Osteocyte (in vitro differentiated cells): ENCODE data around the gene CALM3. TPM values are rescaled to one million over a fixed set of nuclear protein-coding genes. Genes with fewer than 3 reads are reported as not detected.

Experiments used
- DNase-seq: peaks from one replicate; pipeline ENCODE4 v3.0.0; 2021; ENCODE audit warnings: mixed read lengths; ENCODE audit not compliant: unreplicated experiment; ENCODE audit errors: extremely low spot score
- H3K27ac Mint-ChIP-seq: one replicate; pipeline ENCODE4 v1.8.0; 2021; ENCODE audit warnings: mild to moderate bottlenecking, mixed read lengths; ENCODE audit not compliant: unreplicated experiment
- H3K27me3 Mint-ChIP-seq: one replicate; pipeline ENCODE4 v1.8.0; 2021; ENCODE audit warnings: mixed read lengths; ENCODE audit not compliant: unreplicated experiment
- H3K36me3 Mint-ChIP-seq: one replicate; pipeline ENCODE4 v1.8.0; 2021; ENCODE audit warnings: mixed read lengths; ENCODE audit not compliant: unreplicated experiment
- H3K4me1 Mint-ChIP-seq: one replicate; pipeline ENCODE4 v1.8.0; 2021; ENCODE audit warnings: mixed read lengths; ENCODE audit not compliant: unreplicated experiment
- H3K4me3 Mint-ChIP-seq: one replicate; pipeline ENCODE4 v1.8.0; 2021; ENCODE audit warnings: mild to moderate bottlenecking, moderate library complexity, mixed read lengths; ENCODE audit not compliant: unreplicated experiment
- H3K9me3 Mint-ChIP-seq: one replicate; pipeline ENCODE4 v1.8.0; 2021; ENCODE audit warnings: mixed read lengths; ENCODE audit not compliant: unreplicated experiment
- total RNA-seq: library from RNA; stranded (reverse); gene quantifications from 2 replicates; pipeline ENCODE4 v1.2.1, GENCODE V29; 2021
- TF ChIP-seq, protein P1 (sequence below): fragments of 200-600 bp; sonication (generic); IDR thresholded peaks from 2 replicates; pipeline ENCODE4 v1.5.0; 2021; ENCODE audit warnings: antibody characterized with exemption, mild to moderate bottlenecking, moderate library complexity

Gene CALM3
- total RNA-seq, 1 donor from 2014 or later = 168 TPM

DNA sequence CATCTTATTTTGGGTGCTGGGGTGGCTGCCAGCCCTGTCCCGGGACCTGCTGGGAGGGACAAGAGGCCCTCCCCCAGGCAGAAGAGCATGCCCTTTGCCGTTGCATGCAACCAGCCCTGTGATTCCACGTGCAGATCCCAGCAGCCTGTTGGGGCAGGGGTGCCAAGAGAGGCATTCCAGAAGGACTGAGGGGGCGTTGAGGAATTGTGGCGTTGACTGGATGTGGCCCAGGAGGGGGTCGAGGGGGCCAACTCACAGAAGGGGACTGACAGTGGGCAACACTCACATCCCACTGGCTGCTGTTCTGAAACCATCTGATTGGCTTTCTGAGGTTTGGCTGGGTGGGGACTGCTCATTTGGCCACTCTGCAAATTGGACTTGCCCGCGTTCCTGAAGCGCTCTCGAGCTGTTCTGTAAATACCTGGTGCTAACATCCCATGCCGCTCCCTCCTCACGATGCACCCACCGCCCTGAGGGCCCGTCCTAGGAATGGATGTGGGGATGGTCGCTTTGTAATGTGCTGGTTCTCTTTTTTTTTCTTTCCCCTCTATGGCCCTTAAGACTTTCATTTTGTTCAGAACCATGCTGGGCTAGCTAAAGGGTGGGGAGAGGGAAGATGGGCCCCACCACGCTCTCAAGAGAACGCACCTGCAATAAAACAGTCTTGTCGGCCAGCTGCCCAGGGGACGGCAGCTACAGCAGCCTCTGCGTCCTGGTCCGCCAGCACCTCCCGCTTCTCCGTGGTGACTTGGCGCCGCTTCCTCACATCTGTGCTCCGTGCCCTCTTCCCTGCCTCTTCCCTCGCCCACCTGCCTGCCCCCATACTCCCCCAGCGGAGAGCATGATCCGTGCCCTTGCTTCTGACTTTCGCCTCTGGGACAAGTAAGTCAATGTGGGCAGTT, 8.6 kb downstream of the CALM3 start:
- Mint-ChIP-seq H3K27me3 (no peaks in the 10 kb centered on the region), H3K4me3 (no peak overlapping the region), H3K27ac (no peak overlapping the region), H3K9me3 (no peaks in the 10 kb centered on the region), H3K4me1 (peaks cover 12% of the 10 kb centered on the region), H3K36me3 (peaks cover 26% of the 10 kb centered on the region)
- no peak for DNase-seq
- TF ChIP-seq, protein P1, sequence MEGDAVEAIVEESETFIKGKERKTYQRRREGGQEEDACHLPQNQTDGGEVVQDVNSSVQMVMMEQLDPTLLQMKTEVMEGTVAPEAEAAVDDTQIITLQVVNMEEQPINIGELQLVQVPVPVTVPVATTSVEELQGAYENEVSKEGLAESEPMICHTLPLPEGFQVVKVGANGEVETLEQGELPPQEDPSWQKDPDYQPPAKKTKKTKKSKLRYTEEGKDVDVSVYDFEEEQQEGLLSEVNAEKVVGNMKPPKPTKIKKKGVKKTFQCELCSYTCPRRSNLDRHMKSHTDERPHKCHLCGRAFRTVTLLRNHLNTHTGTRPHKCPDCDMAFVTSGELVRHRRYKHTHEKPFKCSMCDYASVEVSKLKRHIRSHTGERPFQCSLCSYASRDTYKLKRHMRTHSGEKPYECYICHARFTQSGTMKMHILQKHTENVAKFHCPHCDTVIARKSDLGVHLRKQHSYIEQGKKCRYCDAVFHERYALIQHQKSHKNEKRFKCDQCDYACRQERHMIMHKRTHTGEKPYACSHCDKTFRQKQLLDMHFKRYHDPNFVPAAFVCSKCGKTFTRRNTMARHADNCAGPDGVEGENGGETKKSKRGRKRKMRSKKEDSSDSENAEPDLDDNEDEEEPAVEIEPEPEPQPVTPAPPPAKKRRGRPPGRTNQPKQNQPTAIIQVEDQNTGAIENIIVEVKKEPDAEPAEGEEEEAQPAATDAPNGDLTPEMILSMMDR = no peak

DNA sequence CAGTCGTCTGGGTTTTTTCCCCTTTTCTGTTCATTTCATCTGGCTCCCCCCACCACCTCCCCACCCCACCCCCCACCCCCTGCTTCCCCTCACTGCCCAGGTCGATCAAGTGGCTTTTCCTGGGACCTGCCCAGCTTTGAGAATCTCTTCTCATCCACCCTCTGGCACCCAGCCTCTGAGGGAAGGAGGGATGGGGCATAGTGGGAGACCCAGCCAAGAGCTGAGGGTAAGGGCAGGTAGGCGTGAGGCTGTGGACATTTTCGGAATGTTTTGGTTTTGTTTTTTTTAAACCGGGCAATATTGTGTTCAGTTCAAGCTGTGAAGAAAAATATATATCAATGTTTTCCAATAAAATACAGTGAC, 9.3 kb downstream of the CALM3 start:
- Mint-ChIP-seq H3K9me3 (no peaks in the 10 kb centered on the region), H3K36me3 (peaks cover 26% of the 10 kb centered on the region), H3K27me3 (no peaks in the 10 kb centered on the region), H3K4me1 (peaks cover 9% of the 10 kb centered on the region), H3K4me3 (no peak overlapping the region), H3K27ac (no peak overlapping the region)
- no peak for DNase-seq
- TF ChIP-seq, protein P1 = no peak

DNA sequence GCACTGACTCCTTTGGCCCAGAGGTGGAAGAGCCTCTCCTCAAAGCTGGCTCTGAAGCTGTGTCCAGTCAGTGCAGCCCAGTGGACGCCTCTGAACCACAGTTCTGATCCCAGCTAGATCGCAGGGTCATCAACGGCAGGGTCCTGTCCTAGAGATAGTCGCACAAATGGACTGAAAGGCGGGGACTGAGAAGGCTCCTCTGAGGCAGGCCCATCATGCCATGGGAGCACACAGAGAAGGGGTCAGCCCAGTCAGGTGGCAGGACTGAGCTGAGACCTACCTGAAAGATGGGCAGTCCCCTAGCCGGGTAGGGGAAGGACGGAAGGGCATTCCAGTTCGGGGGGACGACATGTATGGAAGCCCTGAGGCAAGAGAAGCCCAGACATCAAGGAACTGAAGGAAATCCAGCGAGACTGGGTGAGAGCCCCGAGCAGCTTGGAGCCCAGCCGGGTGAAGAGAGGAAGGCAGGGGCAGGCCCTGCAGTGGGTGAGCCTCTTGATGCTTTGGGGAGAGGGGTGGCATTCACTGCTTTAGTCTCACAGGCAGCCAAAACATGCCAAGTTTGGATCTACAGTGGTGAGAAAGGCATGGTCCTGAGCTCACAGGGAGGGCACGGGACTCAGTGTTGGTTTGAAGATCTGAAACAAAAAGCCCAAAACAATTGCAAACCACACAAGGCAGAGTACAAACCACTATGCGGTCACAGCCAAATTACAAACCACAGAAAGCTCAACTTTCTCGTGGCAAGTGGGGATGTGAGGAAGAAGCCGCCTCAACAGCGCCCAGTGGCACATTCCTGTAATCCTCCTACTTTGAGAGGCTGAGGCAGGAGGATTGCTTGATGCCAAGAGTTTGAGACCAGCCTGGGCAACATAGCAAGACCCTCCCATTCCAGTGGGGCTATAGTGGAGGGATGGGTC, 10.0 kb downstream of the CALM3 start:
- TF ChIP-seq, protein P1 = no peak
- Mint-ChIP-seq H3K4me3 (no peak overlapping the region), H3K27me3 (no peaks in the 10 kb centered on the region), H3K27ac (peak overlapping the region; percentile 29), H3K9me3 (no peaks in the 10 kb centered on the region), H3K4me1 (peaks cover 9% of the 10 kb centered on the region), H3K36me3 (peaks cover 26% of the 10 kb centered on the region)
- no peak for DNase-seq

DNA sequence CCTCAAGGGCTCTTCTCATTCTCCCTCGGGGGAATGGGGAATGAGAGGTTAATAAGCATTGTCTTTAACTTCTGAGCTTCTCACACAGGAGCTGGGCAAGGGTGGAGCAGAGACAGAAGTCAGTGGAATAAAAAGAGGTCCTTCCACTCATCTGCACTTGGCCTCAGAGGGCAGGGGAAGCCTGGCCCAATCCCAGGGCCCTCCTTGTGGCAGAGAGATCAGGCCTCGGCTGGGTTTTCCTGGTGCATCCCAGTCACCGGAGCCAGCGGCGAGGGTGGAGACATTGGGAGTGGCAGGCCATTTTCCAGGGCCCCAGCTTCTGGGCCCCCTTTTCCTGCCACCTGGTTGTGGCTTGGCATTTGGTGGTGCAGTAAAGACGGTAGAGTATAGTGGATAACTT, 10.6 kb downstream of the CALM3 start:
- Mint-ChIP-seq H3K27me3 (no peaks in the 10 kb centered on the region), H3K36me3 (peaks cover 20% of the 10 kb centered on the region), H3K4me3 (no peak overlapping the region), H3K4me1 (peaks cover 11% of the 10 kb centered on the region), H3K27ac (no peak overlapping the region), H3K9me3 (no peaks in the 10 kb centered on the region)
- TF ChIP-seq, protein P1 = no peak
- no peak for DNase-seq

DNA sequence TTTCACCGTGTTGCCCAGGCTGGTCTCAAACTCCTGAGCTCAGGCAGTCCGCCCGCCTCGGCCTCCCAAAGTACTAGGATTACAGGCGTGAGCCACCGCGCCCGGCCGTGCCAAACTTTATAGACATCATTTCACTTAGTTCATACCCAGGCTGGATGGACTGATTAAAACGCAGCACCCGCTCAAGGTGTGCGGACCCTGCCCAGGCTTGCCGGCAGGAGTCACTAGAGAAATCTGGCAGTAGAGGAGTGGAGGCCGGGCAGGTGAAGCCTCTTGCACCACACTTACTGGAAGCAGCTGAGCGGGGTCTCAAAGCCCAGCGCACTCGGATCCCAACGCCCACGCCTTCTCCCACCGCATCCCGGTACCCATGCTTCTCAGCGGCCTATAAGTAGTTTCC, 12.4 kb downstream of the CALM3 start:
- H3K27ac Mint-ChIP-seq = no peak overlapping the region
- H3K4me1 Mint-ChIP-seq = peaks cover 16% of the 10 kb centered on the region
- TF ChIP-seq, protein P1 = no peak
- no peak overlapping the region for H3K4me3 Mint-ChIP-seq
- H3K9me3 Mint-ChIP-seq = no peaks in the 10 kb centered on the region
- no peaks in the 10 kb centered on the region for H3K27me3 Mint-ChIP-seq
- DNase-seq = no peak
- H3K36me3 Mint-ChIP-seq = peaks cover 8% of the 10 kb centered on the region
